ENCODE data around the gene CUL1.

DNA sequence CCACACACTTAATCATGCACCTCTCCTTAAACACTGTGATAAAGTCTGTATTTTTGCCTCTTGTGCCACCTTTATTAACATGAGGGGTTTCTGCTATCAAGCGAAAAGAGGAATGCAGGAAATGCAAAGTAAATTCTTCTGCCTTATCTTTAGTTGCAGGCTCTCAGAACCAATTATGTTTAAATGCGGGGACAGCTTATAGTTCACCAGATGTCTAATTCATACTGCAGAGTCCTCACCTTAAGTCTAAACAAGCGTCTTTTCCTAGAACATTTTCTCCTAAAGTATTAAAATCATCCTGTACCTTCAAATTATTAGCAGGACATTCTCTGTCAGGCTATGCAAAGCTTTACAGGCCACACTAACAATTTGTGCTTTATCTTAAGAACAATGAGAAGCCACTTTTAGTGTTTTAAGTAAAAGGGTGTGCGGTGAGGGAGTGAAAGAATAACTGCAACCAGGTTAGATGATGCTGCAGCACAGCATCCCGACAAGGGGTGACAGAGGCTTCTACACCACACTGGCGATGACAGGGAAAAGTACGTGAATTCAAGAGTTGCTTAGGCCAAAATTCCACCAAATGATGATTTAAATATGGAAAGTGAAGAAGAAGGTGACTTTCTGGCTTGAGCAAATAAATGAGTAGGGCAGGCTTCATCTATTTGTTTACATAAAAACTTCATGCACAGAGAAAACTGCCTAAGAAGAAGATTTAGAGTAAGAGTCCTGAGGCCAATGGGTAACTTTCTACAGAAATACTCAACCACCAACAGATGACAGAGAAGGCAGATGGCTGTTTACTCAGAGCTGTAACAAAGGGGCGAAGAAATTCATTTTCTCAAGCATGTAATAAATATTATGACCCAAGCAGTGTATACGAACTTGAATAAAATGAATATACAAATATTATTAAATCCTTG, 149.4 kb downstream of the CUL1 start:
- TF ChIP-seq, protein P1, sequence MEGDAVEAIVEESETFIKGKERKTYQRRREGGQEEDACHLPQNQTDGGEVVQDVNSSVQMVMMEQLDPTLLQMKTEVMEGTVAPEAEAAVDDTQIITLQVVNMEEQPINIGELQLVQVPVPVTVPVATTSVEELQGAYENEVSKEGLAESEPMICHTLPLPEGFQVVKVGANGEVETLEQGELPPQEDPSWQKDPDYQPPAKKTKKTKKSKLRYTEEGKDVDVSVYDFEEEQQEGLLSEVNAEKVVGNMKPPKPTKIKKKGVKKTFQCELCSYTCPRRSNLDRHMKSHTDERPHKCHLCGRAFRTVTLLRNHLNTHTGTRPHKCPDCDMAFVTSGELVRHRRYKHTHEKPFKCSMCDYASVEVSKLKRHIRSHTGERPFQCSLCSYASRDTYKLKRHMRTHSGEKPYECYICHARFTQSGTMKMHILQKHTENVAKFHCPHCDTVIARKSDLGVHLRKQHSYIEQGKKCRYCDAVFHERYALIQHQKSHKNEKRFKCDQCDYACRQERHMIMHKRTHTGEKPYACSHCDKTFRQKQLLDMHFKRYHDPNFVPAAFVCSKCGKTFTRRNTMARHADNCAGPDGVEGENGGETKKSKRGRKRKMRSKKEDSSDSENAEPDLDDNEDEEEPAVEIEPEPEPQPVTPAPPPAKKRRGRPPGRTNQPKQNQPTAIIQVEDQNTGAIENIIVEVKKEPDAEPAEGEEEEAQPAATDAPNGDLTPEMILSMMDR (IDR thresholded peaks at IDR 0.05) = no peak
- TF ChIP-seq POLR2A (IDR thresholded peaks at IDR 0.05) = no peak
